IPS-20b (cell line): Measurements from ENCODE around the gene MARCHF9.

ENCODE experiments used
- H3K27ac ChIP-seq: one replicate; pipeline ENCODE4 v1.5.1; 2013; ENCODE audit warnings: low read length
- H3K27me3 ChIP-seq: 2 replicates; pipeline ENCODE4 v1.6.1; 2013; ENCODE audit warnings: mild to moderate bottlenecking, low read length, inconsistent platforms; ENCODE audit not compliant: insufficient read depth
- H3K36me3 ChIP-seq: 2 replicates; pipeline ENCODE4 v1.6.1; 2013; ENCODE audit warnings: low read depth, mild to moderate bottlenecking, inconsistent platforms, low read length, moderate library complexity; ENCODE audit not compliant: insufficient read depth
- H3K4me1 ChIP-seq: 2 replicates; pipeline ENCODE4 v1.6.1; 2013; ENCODE audit warnings: mild to moderate bottlenecking, control low read depth, inconsistent platforms, low read length, moderate library complexity; ENCODE audit not compliant: insufficient read depth
- H3K4me3 ChIP-seq: 2 replicates; pipeline ENCODE4 v1.5.1; 2013; ENCODE audit warnings: mild to moderate bottlenecking, low read length, inconsistent platforms
- H3K9ac ChIP-seq: 2 replicates; pipeline ENCODE4 v1.6.1; 2013; ENCODE audit warnings: low read depth, mild to moderate bottlenecking, inconsistent platforms, low read length, moderate library complexity
- H3K9me3 ChIP-seq: 2 replicates; pipeline ENCODE4 v1.6.1; 2013; ENCODE audit warnings: mild to moderate bottlenecking, low read depth, low read length, inconsistent platforms; ENCODE audit not compliant: insufficient read depth

MARCHF9 gene

GRCh38 chr12:57726151-57726883 is 28.6 kb upstream of the MARCHF9 start:
- H3K9me3 ChIP-seq = no peaks in the 10 kb centered on the region
- no peak overlapping the region for H3K9ac ChIP-seq
- H3K36me3 ChIP-seq = no peaks in the 10 kb centered on the region
- H3K27me3 ChIP-seq = peaks cover 86% of the 10 kb centered on the region
- peaks cover 5% of the 10 kb centered on the region; the same call in 1 of the 2 replicates for H3K4me1 ChIP-seq
- peak overlapping the region; percentile 79 for H3K4me3 ChIP-seq
- H3K27ac ChIP-seq = no peak overlapping the region

DNA sequence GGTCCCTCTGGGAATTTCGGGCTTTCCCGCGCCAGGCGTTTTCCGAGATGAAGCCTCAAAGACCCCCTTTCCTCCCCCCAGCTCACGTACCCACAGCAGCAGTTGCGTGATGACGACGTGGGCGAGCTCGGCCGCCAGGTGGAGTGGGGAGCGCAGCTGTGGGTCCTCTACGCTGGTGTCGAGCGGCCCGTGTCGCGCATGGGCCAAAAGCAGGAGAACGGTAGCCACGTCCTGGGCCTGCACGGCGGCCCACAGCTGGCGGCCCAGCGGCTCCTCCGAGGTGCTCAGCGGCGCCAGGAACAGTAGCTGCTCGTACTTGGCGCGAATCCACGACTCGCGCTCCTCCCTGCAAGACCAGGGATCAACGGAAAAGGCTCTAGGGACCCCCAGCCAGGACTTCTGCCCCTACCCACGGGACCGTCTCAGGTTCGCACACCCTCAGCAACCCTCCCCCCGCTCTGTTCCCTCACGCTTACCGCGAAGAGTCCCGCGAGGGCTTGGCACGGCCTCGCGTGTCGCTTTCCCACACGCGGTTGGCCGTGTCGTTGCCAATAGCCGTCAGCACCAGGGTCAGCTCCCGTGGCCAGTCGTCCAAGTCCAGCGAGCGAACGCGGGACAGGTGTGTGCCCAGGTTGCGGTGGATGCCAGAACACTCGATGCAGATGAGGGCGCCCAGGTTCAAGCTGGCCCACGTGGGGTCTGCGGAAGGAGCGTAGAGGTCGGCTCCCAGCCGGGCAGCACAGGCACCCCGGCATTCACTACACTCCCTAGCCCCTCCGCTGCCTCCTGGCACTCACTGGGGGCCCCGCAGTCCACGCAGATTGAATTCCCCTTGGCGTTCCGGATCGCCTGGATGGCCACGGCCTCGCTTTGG is 27.8 kb upstream of the MARCHF9 start:
- Histone ChIP-seq H3K27me3 (peaks cover 94% of the 10 kb centered on the region), H3K27ac (no peak overlapping the region), H3K4me3 (peak overlapping the region; percentile 79; the same call in 1 of the 2 replicates), H3K9ac (no peak overlapping the region), H3K9me3 (no peaks in the 10 kb centered on the region), H3K36me3 (no peaks in the 10 kb centered on the region), H3K4me1 (peaks cover 5% of the 10 kb centered on the region; the same call in 1 of the 2 replicates)

DNA sequence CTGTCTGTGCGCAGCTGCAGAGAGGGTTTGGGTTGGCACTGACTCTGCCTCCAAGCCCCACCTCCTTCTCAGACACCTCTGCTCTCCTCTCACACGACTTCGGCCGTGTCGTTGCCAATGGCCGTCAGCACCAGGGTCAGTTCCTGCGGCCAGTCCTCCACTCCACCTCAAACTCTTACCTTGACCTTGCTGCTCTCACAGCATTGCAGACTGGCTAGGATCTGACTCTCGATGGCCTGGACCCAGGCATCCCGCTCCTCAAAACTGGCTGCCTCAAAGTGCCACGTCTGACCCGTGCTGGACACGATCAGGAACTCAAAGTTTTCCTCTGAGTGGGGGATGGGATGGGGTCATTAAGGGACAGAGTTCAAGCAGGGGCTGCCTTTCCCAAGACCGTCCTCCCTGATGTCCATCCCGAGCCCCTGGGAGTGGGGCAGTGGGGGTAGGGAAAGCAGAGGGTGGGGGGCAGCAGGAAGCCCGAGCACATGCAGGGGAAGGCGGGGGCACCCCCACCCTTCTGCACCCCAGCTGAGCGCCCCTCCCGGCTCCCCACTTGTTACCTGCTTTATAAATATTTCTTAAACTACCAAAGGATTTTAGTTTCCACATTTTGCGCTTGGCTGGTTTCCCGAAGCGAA is 27.0 kb upstream of the MARCHF9 start:
- H3K4me1 ChIP-seq = peaks cover 5% of the 10 kb centered on the region; the same call in 1 of the 2 replicates
- peaks cover 99% of the 10 kb centered on the region for H3K27me3 ChIP-seq
- H3K9me3 ChIP-seq = no peaks in the 10 kb centered on the region
- H3K36me3 ChIP-seq = no peaks in the 10 kb centered on the region
- H3K9ac ChIP-seq = no peak overlapping the region
- peak overlapping the region; percentile 79; the same call in 1 of the 2 replicates for H3K4me3 ChIP-seq
- no peak overlapping the region for H3K27ac ChIP-seq

- H3K36me3 ChIP-seq = no peaks in the 10 kb centered on the region
Observed at GRCh38 chr12:57729321-57729844, 25.5 kb upstream of the MARCHF9 start.

DNA sequence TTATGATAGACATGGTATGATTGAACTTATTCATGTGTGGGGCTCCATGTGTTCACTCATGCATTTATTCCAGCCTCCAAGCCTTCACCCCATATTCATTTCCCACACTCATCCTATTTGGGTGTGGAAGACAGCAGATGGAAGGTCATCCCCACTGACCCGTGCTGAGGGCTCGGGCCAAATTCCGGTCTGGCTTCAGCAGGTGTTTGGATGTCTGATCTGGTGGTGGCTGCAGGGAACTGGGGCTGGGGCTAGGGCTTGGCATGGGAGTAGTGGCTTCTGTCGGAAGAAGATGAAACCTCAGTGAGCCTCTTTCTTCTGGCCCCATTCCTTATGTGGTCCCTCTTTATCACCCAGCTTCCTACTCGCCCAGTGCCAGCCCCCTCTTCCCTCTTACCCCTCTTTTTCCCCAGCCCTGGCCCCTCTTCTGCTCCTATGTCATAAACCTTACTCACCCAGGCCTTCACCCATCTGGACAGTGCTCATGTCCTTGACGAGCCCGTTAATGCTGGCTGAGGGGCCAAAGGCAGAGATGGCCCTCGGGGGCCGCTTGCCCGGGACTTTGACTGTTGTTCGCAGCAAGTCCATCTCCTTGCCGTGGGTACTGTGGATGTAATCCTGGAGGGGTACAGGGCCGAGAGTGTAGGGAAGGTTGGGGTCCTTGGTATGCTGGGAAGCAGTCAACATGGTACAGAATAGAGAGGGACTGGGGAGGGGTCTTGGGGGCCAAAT is 24.4 kb upstream of the MARCHF9 start:
- no peaks in the 10 kb centered on the region for H3K9me3 ChIP-seq
- H3K27me3 ChIP-seq = peaks cover 99% of the 10 kb centered on the region
- H3K9ac ChIP-seq = no peak overlapping the region
- H3K27ac ChIP-seq = no peak overlapping the region
- H3K4me1 ChIP-seq = peaks cover 5% of the 10 kb centered on the region; the same call in 1 of the 2 replicates
- no peaks in the 10 kb centered on the region for H3K36me3 ChIP-seq
- H3K4me3 ChIP-seq = no peak overlapping the region

More at GRCh38 chr12:57729321-57729844, 25.5 kb upstream of the MARCHF9 start:
- no peak overlapping the region for H3K9ac ChIP-seq
- no peaks in the 10 kb centered on the region for H3K9me3 ChIP-seq
- peaks cover 5% of the 10 kb centered on the region; the same call in 1 of the 2 replicates for H3K4me1 ChIP-seq
- H3K4me3 ChIP-seq = no peak overlapping the region
- no peak overlapping the region for H3K27ac ChIP-seq
- peaks cover 99% of the 10 kb centered on the region for H3K27me3 ChIP-seq

DNA sequence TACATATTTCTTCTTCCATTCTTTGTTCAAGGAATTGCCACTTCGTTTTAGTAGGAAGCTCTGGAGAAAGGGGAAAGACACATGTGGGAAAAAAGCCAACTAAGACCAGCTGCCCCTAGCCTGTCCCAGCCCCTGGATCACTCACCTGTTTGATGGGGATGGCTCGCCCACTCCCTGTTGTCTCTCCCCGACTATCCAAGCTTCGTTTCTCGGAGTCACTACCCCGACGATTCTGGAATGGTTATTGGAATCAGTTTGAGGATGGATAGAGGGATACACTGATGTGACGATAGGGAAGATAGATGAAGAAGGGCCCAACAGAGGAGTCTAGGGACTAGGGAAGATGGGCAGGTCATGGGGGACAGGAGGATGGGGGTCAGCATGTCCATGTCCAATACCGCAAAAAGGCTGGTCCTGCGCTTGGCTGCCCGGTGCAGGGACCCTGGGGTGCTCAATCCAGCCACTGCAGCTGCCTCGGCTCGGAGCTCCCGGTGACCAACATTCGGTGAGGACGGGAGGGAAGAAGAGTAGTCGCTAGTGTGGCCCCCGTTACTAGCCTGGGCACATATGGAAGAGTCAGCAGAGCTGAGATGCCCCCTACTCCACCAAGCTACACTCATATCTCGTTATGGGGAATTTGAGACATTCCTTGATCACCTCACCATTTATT is 23.4 kb upstream of the MARCHF9 start:
- H3K27me3 ChIP-seq = peaks cover 100% of the 10 kb centered on the region
- H3K9me3 ChIP-seq = no peaks in the 10 kb centered on the region
- H3K4me1 ChIP-seq = peaks cover 5% of the 10 kb centered on the region; the same call in 1 of the 2 replicates
- H3K9ac ChIP-seq = no peak overlapping the region
- H3K27ac ChIP-seq = no peak overlapping the region
- no peak overlapping the region for H3K4me3 ChIP-seq
- no peaks in the 10 kb centered on the region for H3K36me3 ChIP-seq

DNA sequence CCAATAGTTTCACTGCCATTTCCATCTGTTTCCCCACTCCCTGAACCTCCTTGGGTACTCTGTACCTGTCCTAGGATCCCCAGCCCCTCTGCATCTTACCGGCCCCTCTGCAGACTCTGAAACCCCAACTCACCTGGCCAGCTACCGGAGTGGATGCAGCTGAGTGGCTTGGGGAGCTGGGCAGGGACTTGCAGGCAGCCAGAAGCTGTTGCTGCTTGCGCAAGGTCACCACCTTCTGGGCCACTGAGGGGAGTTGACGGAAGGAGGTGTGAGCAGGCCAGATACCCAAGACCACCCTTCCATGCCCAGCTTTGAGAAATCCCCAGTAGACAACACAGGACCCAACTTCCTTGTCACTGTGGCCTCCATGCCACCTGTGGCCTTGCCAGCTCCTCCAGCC is 22.6 kb upstream of the MARCHF9 start:
- no peaks in the 10 kb centered on the region for H3K36me3 ChIP-seq

GRCh38 chr12:57732726-57733593 is 21.9 kb upstream of the MARCHF9 start:
- H3K36me3 ChIP-seq = no peaks in the 10 kb centered on the region
- no peaks in the 10 kb centered on the region for H3K9me3 ChIP-seq
- H3K27me3 ChIP-seq = peaks cover 100% of the 10 kb centered on the region
- no peak overlapping the region for H3K4me3 ChIP-seq
- H3K27ac ChIP-seq = no peak overlapping the region
- 0 out of 2 replicates have a peak, but pooled peaks cover 3% of the 10 kb centered on the region for H3K4me1 ChIP-seq
- no peak overlapping the region for H3K9ac ChIP-seq

More for the DNA sequence above, 22.6 kb upstream of the MARCHF9 start:
- H3K9ac ChIP-seq = no peak overlapping the region
- peaks cover 5% of the 10 kb centered on the region; the same call in 1 of the 2 replicates for H3K4me1 ChIP-seq
- H3K27me3 ChIP-seq = peaks cover 100% of the 10 kb centered on the region
- H3K27ac ChIP-seq = no peak overlapping the region
- H3K9me3 ChIP-seq = no peaks in the 10 kb centered on the region
- H3K4me3 ChIP-seq = no peak overlapping the region

DNA sequence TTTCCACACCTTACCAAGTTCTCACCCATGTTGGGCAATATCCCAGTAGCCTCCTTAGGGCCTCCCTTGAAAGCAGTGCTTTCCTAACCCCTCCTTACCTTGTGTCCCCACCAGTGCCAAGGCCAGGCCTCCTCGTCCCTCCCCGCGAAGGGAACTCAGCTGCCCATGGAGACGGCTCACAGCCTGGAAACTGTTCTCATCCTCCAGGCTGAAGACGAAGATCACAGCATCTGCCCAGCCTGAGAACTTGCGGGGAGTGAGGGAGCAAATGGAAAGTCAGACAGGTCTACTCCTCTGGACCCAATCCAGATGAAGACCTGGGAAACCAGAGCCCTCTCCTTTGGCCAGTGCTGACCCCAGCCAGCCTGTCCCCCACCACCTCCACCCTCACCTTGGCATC is 21.0 kb upstream of the MARCHF9 start:
- no peaks in the 10 kb centered on the region for H3K9me3 ChIP-seq
- H3K27me3 ChIP-seq = peaks cover 100% of the 10 kb centered on the region
- H3K27ac ChIP-seq = no peak overlapping the region
- no peak overlapping the region for H3K9ac ChIP-seq
- no peaks in the 10 kb centered on the region for H3K36me3 ChIP-seq
- 0 out of 2 replicates have a peak, but pooled peaks cover 3% of the 10 kb centered on the region for H3K4me1 ChIP-seq
- no peak overlapping the region for H3K4me3 ChIP-seq

DNA sequence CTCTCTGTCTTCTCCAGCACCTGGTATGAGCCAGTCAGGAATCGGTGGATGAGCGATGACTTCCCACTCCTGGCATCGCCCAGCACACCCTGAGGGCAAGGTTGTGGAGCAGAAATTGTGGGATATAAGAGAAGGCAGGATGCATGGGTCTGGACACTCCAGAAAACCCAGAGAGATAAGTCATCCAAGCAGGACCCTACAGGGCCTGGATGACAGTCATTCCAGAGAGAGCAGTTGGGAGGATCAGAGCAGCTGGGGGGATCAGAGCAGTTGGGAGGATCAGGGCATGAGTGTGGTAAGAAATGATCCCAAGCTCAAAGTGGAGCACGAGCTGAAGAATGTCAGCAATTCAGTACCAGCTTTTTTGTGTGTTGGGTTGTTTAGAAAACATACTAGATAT is 20.3 kb upstream of the MARCHF9 start:
- no peak overlapping the region for H3K4me3 ChIP-seq
- peaks cover 100% of the 10 kb centered on the region for H3K27me3 ChIP-seq
- no peak overlapping the region for H3K9ac ChIP-seq
- no peaks in the 10 kb centered on the region for H3K9me3 ChIP-seq
- no peak overlapping the region for H3K27ac ChIP-seq
- peaks cover 3% of the 10 kb centered on the region; the same call in 1 of the 2 replicates for H3K4me1 ChIP-seq
- no peaks in the 10 kb centered on the region for H3K36me3 ChIP-seq
